Measurements from ENCODE around the gene BIRC5. TPM values are rescaled to one million over a fixed set of nuclear protein-coding genes. Genes with fewer than 3 reads are reported as not detected.
A peak's percentile ranks its signal among the peaks of the same experiment; 100 is the strongest.

Gene BIRC5
- total RNA-seq: 1 to 10 TPM in 2 of 3 donors, under 1 TPM in 1; 0.73 to 1.9 (median 1.2) TPM
- 1.3 TPM for total RNA-seq (2013)

- intact Hi-C loops (cut with micrococcal nuclease): loop anchor here (1.0 kb wide), 2 partner anchors 40 to 74 kb away; no protein-coding TSS in a partner anchor
- Mint-ChIP-seq H3K27ac (no peak within 1 kb of the TSS), H3K36me3 (no peaks in the 10 kb centered on the region), H3K4me1 (peaks cover 0 to 9% of the 10 kb centered on the region in 2 donors), H3K4me3 (peak within 1 kb of the TSS; percentile 76), H3K27me3 (ENCODE audit: low read depth in 2 of 2) (no peaks in the 10 kb centered on the region), H3K9me3 (no peaks in the 10 kb centered on the region)
- TF ChIP-seq CTCF (IDR thresholded peaks at IDR 0.05): no peak
- peak; percentile 100 for ATAC-seq
- Histone ChIP-seq H3K9me3 (ENCODE audit: control insufficient read depth, insufficient read depth, low read length) (no peaks in the 10 kb centered on the region), H3K27me3 (ENCODE audit: control insufficient read depth, insufficient read depth, low read length) (no peaks in the 10 kb centered on the region), H3K36me3 (ENCODE audit: control insufficient read depth, insufficient read depth, low read length) (no peaks in the 10 kb centered on the region), H3K27ac (ENCODE audit: low read length) (no peak within 1 kb of the TSS), H3K4me1 (ENCODE audit: control insufficient read depth, insufficient read depth, low read length) (peaks cover 9% of the 10 kb centered on the region), H3K4me3 (ENCODE audit: low read length) (peak within 1 kb of the TSS; percentile 26)
- WGBS (ENCODE audit: insufficient coverage): under 1% methylated on average over 60 of the region's 60 CpGs
- peak; percentile 89 to 93 for DNase-seq
Measured at GRCh38 chr17:78214016-78214705, at the start of gene BIRC5. Gene BIRC5 (plus strand): TSS chr17:78214253. CDS start chr17:78214317, 64 bp downstream.

DNA sequence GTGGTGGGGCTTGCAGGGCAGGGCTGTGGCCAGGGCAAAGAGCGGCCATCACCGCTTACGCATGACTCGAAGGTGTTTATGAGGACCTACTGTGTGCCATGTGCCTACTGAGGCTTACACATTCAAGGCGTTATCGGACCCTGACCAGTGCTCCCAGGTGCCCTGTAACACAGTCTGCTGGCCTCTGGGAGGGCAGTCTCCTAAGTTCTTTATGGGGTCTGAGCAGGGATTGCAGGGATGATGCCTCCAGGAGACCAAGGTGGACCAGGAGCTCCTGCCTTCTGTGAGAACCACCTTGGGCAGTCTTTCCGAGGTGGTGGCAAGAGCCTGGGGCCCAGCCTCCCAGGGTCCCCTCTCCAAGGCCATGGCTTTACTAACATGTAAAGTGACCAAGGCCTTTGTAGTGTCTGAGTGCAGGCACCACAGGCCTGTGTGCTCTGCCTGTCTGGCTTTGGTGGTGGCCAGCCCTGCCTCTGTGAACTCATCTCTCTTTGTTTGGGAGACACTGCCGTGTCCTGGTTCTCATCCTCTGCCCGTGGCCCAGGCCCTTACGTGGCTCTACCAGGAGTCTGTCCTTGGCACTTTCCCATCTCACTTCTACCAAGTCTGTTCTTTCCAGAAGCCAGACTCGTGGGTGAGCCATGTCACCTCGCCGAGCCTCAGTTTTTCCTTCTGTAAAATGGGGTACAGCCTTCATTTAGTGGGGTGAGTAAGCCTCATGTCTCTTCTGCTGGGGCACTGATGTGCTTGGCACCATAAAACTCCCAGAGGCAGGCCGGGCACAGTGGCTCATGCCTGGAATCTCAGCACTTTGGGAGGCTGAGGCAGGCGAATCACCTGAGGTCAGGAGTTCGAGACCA is 49.1 kb upstream of the BIRC5 start:
- Mint-ChIP-seq H3K27me3 (ENCODE audit: low read depth in 2 of 2) (no peaks in the 10 kb centered on the region), H3K36me3 (no peaks in the 10 kb centered on the region), H3K27ac (no peak overlapping the region), H3K4me3 (no peak overlapping the region), H3K4me1 (peaks cover 0 to 7% of the 10 kb centered on the region in 2 donors), H3K9me3 (no peaks in the 10 kb centered on the region)
- no peak overlapping the region for H3K27ac ChIP-seq (ENCODE audit: low read length)
- no peaks in the 10 kb centered on the region for H3K27me3 ChIP-seq (ENCODE audit: control insufficient read depth, insufficient read depth, low read length)
- no peaks in the 10 kb centered on the region for H3K9me3 ChIP-seq (ENCODE audit: control insufficient read depth, insufficient read depth, low read length)
- DNase-seq (no peak), ATAC-seq (no peak)
- intact Hi-C loops (cut with micrococcal nuclease): no loop called here
- no peak for TF ChIP-seq CTCF (IDR thresholded peaks at IDR 0.05)
- no peaks in the 10 kb centered on the region for H3K36me3 ChIP-seq (ENCODE audit: control insufficient read depth, insufficient read depth, low read length)
- WGBS (ENCODE audit: insufficient coverage): 89% methylated on average over 16 of the region's 16 CpGs
- peaks cover 18% of the 10 kb centered on the region for H3K4me1 ChIP-seq (ENCODE audit: control insufficient read depth, insufficient read depth, low read length)
- no peak overlapping the region for H3K4me3 ChIP-seq (ENCODE audit: low read length)

DNA sequence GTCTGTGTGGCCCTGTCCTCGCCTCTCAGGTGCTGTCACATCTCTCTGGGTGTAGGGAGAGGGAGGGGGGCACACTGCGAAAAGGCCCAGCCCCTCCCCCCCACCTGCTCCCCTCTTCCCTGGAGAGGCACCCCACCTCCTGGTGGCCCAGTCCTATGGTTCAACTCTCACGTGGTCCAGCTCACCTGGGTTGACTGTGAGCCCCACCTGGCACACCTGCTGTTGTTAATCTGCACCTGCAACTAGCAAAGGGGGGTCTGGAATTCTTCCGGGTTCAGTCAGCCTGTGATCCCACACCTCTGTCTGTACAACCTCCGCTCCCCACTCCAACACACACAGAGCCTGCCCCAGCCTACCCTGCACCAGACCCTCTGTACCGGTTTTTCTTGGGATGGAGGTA is 47.6 kb upstream of the BIRC5 start:
- H3K27ac Mint-ChIP-seq: no peak overlapping the region
- no peak for ATAC-seq
- no peaks in the 10 kb centered on the region for H3K9me3 ChIP-seq (ENCODE audit: control insufficient read depth, insufficient read depth, low read length)
- H3K27me3 ChIP-seq (ENCODE audit: control insufficient read depth, insufficient read depth, low read length): no peaks in the 10 kb centered on the region
- H3K4me1 ChIP-seq (ENCODE audit: control insufficient read depth, insufficient read depth, low read length): peaks cover 31% of the 10 kb centered on the region
- peaks cover 3% of the 10 kb centered on the region for H3K36me3 ChIP-seq (ENCODE audit: control insufficient read depth, insufficient read depth, low read length)
- no peaks in the 10 kb centered on the region for H3K9me3 Mint-ChIP-seq
- 65% methylated on average over 4 of the region's 6 CpGs for WGBS (ENCODE audit: insufficient coverage)
- intact Hi-C loops (cut with micrococcal nuclease): no loop called here
- DNase-seq: no peak
- H3K36me3 Mint-ChIP-seq: no peaks in the 10 kb centered on the region
- H3K4me3 ChIP-seq (ENCODE audit: low read length): no peak overlapping the region
- no peak overlapping the region for H3K27ac ChIP-seq (ENCODE audit: low read length)
- no peak overlapping the region for H3K4me3 Mint-ChIP-seq
- H3K4me1 Mint-ChIP-seq: peaks cover 0 to 8% of the 10 kb centered on the region in 2 donors
- TF ChIP-seq CTCF (IDR thresholded peaks at IDR 0.05): no peak
- no peaks in the 10 kb centered on the region for H3K27me3 Mint-ChIP-seq (ENCODE audit: low read depth in 2 of 2)
